Activated naive CD8-positive, alpha-beta T cell treated with anti-CD3 and anti-CD28 coated beads for 36 hours (primary cell): ENCODE data around the gene TM2D1. TPM values are rescaled to one million over a fixed set of nuclear protein-coding genes. Genes with fewer than 3 reads are reported as not detected.
A peak's percentile ranks its signal among the peaks of the same experiment; 100 is the strongest.

Experiments used
- DNase-seq: peaks from one replicate; pipeline ENCODE4 v3.0.0; 2021
- H3K27ac Mint-ChIP-seq: one replicate; pipeline ENCODE4 v1.8.0; 2022; ENCODE audit warnings: mild to moderate bottlenecking, moderate library complexity, mixed read lengths
- H3K27me3 Mint-ChIP-seq: one replicate; pipeline ENCODE4 v1.8.0; 2022; ENCODE audit warnings: mild to moderate bottlenecking, mixed read lengths
- H3K36me3 Mint-ChIP-seq: one replicate; pipeline ENCODE4 v1.8.0; 2021; ENCODE audit warnings: mild to moderate bottlenecking, mixed read lengths
- H3K4me1 Mint-ChIP-seq: one replicate; pipeline ENCODE4 v1.8.0; 2021; ENCODE audit warnings: mixed read lengths
- H3K4me3 Mint-ChIP-seq: one replicate; pipeline ENCODE4 v1.8.0; 2022; ENCODE audit warnings: mild to moderate bottlenecking, moderate library complexity, mixed read lengths
- H3K9me3 Mint-ChIP-seq: one replicate; pipeline ENCODE4 v1.8.0; 2022; ENCODE audit warnings: mixed read lengths
- total RNA-seq, 2 experiments: library from RNA; stranded (reverse); gene quantifications; one replicate each; pipeline ENCODE4 v1.2.3, GENCODE V29; 2021

The TM2D1 gene
- total RNA-seq, 2 experiments from 2014 or later: 24.7 to 25.6 TPM

DNA sequence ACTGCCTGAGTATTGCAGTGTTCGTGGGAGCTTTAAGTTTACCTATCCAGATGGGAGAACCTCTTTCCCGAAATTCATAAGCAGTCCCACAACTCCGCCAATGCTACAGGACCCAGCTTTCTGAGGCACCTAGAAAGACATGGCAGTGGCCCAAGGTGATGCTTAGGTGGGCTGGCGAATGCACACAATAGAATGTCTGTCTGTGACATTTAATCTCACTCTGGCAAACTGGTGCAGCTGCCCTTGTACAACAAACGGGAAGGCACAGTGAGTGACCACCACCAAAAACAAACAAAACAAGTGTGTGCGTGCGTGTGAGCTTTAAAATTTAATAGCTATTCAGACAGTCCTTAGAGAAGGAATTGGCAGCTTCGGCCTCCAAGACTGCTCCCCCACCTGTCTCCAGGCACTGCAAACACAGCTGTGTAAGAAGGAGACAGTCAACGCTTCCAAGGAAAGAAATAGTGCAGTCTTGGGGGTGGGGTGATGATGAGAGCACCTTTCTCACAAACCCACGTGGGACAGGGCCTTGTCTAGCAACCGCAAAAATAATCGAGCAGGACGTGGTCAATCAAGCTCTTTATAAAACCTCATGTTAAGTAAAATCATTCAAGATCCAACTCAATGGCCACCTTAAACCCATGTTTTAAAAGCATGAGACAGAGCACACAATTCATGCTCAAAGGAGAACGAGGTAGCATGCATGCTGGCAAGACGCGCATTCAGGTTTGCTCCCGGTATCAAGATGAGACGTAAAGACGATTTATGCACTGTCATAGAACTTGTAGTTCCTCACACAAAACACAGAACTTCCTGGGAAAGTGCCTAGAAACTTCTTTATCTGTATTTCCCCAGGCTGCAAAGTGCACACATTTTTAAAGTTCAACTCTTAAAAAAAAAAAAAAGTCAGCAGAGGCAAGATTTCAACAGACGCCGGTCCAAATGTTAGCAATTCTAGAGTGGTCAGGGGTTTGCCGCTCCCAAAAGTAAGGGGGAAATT lies 84.1 kb downstream of the TM2D1 start:
- peak overlapping the region; percentile 81 for H3K4me3 Mint-ChIP-seq
- peak; percentile 5 for DNase-seq
- no peaks in the 10 kb centered on the region for H3K9me3 Mint-ChIP-seq
- H3K27ac Mint-ChIP-seq: peak overlapping the region; percentile 87
- peaks cover 14% of the 10 kb centered on the region for H3K4me1 Mint-ChIP-seq
- H3K36me3 Mint-ChIP-seq: no peaks in the 10 kb centered on the region
- H3K27me3 Mint-ChIP-seq: no peaks in the 10 kb centered on the region

DNA sequence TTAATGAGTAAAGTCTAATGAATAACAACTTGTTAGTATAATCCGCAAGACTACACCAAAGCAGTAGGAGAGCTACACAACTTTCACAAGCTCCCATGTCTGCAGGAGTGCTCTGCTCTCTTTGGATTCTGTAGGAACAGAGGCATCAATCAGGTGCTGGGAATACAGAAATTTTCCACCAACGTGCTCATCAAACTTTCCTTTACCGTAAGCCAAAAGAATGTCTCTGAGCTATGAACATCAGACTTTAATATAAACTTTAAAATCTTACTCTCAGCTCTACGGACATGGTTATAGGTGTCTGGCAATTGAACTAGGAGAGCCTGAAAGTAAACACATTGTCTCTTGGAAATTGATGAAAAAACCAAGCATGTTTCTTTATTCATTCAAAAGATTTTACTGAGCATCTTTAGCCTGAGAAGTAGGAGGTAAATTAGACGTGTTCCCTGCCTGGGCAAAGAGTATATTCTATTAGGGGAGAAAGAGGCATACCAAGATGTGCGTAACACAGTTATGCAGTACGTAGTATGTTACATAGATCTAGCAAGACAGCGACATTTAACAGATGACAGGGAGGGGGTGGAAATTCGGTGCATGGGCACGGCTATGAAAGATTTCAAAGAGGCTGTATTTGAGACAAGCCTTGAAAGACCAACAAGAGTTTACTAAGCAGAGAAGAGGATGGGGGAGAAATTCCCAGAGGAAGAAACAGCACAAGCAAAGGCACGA lies 85.2 kb downstream of the TM2D1 start:
- no peak for DNase-seq
- Mint-ChIP-seq H3K9me3 (no peaks in the 10 kb centered on the region), H3K36me3 (no peaks in the 10 kb centered on the region), H3K27me3 (no peaks in the 10 kb centered on the region), H3K4me3 (no peak overlapping the region), H3K4me1 (peaks cover 14% of the 10 kb centered on the region), H3K27ac (no peak overlapping the region)

DNA sequence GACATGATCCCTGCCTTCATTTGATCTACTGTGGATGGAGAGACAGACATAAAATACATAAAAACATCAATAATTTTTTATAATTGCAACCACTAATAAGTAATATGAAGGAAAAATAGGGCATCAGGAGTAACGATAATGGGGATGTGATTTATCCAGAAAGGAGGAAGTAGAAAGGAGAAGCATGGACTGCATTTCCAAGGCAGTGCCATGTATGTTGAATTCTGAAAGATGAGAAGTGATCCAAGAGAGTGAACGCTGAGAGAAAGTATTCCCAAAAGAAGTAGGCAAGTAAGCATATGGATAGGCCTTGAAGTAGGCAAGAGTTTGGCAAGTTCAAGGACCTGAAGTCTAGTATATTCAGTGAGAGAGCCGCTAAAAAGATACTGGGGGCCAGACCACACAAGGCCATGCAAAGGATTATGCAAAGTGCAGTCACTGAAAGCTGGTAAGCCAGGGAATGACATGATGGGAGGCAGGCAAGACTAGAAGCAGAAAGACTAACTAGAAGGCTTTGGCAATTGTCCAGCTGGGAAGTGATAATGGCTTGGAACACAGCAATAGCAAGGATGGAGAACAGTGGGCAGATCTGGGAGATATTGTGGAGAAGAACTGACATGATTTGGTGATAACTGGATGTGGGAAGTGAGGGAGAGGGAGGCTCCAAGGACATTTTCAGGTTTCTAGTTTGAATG lies 85.9 kb downstream of the TM2D1 start:
- Mint-ChIP-seq H3K27me3 (no peaks in the 10 kb centered on the region), H3K36me3 (no peaks in the 10 kb centered on the region), H3K9me3 (no peaks in the 10 kb centered on the region), H3K4me1 (peaks cover 14% of the 10 kb centered on the region), H3K27ac (no peak overlapping the region), H3K4me3 (no peak overlapping the region)
- DNase-seq: no peak

DNA sequence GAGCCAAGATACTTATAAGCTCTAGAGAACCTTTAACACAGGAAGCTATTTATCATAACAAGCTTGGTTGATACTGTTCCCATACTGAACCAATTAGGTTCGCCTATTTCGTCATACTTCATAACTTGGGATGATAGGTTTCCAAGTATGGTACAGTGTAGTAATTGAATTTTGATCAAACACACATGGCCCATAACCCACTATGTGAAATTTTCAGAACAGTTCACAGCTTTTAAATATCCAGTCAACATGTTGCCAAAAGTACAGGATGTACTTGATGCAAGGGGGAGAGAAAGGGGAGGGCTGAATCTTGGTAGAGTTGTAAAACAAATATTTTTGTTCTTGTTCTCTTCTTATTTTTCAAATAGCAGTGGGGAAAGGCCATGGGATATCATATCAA lies 86.6 kb downstream of the TM2D1 start:
- H3K27ac Mint-ChIP-seq: no peak overlapping the region
- peaks cover 14% of the 10 kb centered on the region for H3K4me1 Mint-ChIP-seq
- no peaks in the 10 kb centered on the region for H3K36me3 Mint-ChIP-seq
- H3K4me3 Mint-ChIP-seq: no peak overlapping the region
- DNase-seq: no peak
- no peaks in the 10 kb centered on the region for H3K27me3 Mint-ChIP-seq
- no peaks in the 10 kb centered on the region for H3K9me3 Mint-ChIP-seq

DNA sequence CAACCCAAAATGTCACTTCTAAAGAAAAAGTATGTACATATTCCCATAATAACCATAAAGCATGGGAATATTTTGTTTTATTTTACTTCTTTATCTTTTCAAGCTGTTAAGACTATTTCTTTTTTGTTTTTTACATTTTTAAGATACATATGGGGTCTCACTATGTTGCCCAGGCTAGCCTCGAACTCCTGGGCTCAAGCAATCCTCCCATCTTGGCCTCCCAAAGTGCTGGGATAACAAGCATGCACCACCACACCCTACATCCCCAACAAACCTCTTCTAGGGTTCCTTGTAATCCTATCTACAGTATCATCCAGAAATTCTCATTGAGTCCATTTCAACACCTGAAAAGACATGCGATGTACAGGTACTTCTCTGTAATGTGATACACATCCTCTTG lies 87.5 kb downstream of the TM2D1 start:
- H3K27me3 Mint-ChIP-seq: no peaks in the 10 kb centered on the region
- no peaks in the 10 kb centered on the region for H3K36me3 Mint-ChIP-seq
- no peak overlapping the region for H3K4me3 Mint-ChIP-seq
- H3K9me3 Mint-ChIP-seq: no peaks in the 10 kb centered on the region
- no peak for DNase-seq
- peaks cover 14% of the 10 kb centered on the region for H3K4me1 Mint-ChIP-seq
- no peak overlapping the region for H3K27ac Mint-ChIP-seq

DNA sequence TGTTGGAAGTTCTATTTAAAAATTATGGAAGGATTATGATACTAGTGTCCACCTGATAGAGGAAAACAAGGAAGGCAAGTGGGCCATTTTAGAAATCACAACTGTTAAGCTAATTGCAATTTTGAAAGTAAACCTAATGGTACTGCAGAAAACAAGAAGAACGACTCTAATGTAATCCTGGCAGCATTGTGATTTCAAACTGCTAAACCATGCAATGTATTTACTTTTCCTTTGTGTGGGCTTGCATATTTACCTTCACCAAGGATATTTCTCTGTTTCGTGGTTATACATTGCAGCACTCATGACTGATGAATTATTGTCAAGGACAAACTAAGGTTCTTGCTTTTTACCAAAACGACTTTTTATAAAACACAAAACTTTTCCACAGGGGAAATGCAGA lies 88.1 kb downstream of the TM2D1 start:
- Mint-ChIP-seq H3K4me3 (no peak overlapping the region), H3K9me3 (no peaks in the 10 kb centered on the region), H3K36me3 (no peaks in the 10 kb centered on the region), H3K27me3 (no peaks in the 10 kb centered on the region), H3K4me1 (peaks cover 13% of the 10 kb centered on the region), H3K27ac (no peak overlapping the region)
- no peak for DNase-seq

DNA sequence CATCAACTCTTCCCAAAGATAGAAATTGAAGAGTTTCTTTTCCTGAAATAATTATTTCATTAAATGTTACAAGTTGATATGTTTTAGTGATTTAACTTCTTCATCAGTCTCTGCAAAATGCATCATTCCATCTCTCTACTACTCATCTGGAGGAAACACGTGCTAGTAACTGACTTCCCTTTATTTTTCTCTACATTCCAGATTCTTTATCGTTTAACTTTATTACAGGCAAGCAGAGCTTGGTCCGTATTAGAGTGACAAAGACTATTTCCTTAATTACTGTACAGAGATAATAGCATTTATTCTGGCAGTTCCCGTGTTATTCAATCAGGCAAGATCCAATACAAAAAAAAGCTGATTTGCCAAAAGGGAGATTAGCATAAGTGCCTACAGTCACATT lies 88.6 kb downstream of the TM2D1 start:
- Mint-ChIP-seq H3K4me1 (peaks cover 9% of the 10 kb centered on the region), H3K27me3 (no peaks in the 10 kb centered on the region), H3K4me3 (no peak overlapping the region), H3K36me3 (no peaks in the 10 kb centered on the region), H3K27ac (no peak overlapping the region), H3K9me3 (no peaks in the 10 kb centered on the region)
- DNase-seq: no peak

DNA sequence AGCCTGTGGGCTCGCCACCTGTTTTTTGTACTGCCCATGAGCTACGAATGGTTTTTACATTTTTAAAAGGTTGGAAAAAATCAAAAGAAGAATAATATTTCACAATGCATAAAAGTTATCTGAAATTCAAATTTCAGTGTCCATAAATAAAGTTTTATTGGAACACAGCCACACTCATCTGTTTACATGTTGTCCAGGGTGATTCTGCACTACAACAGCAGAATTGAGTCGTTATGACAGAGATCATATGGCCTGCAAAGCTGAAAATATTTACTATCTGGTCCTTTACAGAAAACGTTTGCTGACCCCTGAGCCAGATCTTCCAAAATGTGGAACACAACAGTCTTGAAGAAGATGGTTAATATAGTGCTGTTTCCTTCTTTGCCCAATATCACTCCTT lies 89.4 kb downstream of the TM2D1 start:
- Mint-ChIP-seq H3K4me3 (no peak overlapping the region), H3K27ac (no peak overlapping the region), H3K9me3 (no peaks in the 10 kb centered on the region), H3K27me3 (no peaks in the 10 kb centered on the region), H3K4me1 (peaks cover under 1% of the 10 kb centered on the region), H3K36me3 (no peaks in the 10 kb centered on the region)
- DNase-seq: no peak

DNA sequence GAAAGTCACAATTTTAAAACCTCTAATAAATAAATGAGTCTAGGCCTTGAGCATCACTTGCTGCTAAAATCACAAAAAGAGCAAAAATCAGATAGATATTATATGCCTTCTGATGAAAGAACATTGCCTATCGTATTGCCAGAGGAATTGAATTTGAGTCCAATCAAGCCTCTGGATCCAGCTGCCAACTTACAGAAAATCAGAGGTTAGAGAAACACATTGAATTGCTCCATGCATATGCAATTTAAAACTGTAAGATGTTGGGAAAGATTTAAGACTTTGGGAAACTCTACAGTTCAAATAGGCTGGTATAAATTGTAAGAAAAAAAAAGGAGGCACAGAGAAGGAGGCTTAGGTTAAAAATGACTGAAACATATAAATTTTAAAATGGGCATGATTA lies 93.5 kb downstream of the TM2D1 start:
- Mint-ChIP-seq H3K27me3 (no peaks in the 10 kb centered on the region), H3K4me1 (no peaks in the 10 kb centered on the region), H3K36me3 (no peaks in the 10 kb centered on the region), H3K27ac (no peak overlapping the region), H3K4me3 (no peak overlapping the region), H3K9me3 (peaks cover 1% of the 10 kb centered on the region)
- DNase-seq: no peak

Other genes starting within 250 kb of the TM2D1 start
- gene PATJ, start 17.3 kb upstream of the TM2D1 start, total RNA-seq: 1 to 10 TPM; 6.8 to 8.9 TPM